Uterus (tissue), 4 donors: ENCODE measurements around the gene ARHGEF16. TPM values are rescaled to one million over a fixed set of nuclear protein-coding genes. Genes with fewer than 3 reads are reported as not detected.

Experiments used
- DNase-seq, 2 donors: peaks; one replicate each; pipeline ENCODE4 v3.0.0-alpha.2; 2019 to 2020
- H3K27ac ChIP-seq, 2 donors: fragments of 200-600 bp; sonication (generic); 1 replicate in 1 of 2; 2 replicates in 1 of 2; pipeline ENCODE4 v1.5.1; 2016 to 2018
- H3K27me3 ChIP-seq, 2 donors: fragments of 200-600 bp; sonication (generic); one replicate each; pipeline ENCODE4 v1.5.1; 2018 to 2019; ENCODE audit warnings: control low read depth in 1 of 2
- H3K36me3 ChIP-seq, 2 donors: fragments of 200-600 bp; sonication (generic); one replicate each; pipeline ENCODE4 v1.5.1; 2019; ENCODE audit warnings: control low read depth in 1 of 2
- H3K4me1 ChIP-seq, 2 donors: fragments of 200-600 bp; sonication (generic); one replicate each; pipeline ENCODE4 v1.5.1; 2018 to 2019; ENCODE audit warnings: control low read depth in 1 of 2
- H3K4me3 ChIP-seq, 2 donors: fragments of 200-600 bp; sonication (generic); 1 replicate in 1 of 2; 2 replicates in 1 of 2; pipeline ENCODE4 v1.5.1; 2018 to 2019; ENCODE audit warnings: mild to moderate bottlenecking in 1 of 2
- H3K9me3 ChIP-seq, 2 donors: fragments of 200-600 bp; sonication (generic); one replicate each; pipeline ENCODE4 v1.5.1; 2019; ENCODE audit warnings: control low read depth in 1 of 2
- CTCF ChIP-seq, 4 experiments: fragments of 200-600 bp in 2 of 4; fragments of 450-650 bp in 2 of 4; sonication (generic) in 2 of 4; IDR thresholded peaks; one replicate each; pipeline ENCODE4 v1.5.1; 2016 to 2019; ENCODE audit warnings: antibody characterized with exemption in 4 of 4, mild to moderate bottlenecking in 2 of 4, moderate library complexity in 1 of 4
- POLR2A ChIP-seq, 2 donors: fragments of 450-650 bp; IDR thresholded peaks; one replicate each; pipeline ENCODE4 v1.6.1; 2016; ENCODE audit warnings: antibody characterized with exemption in 2 of 2, mild to moderate bottlenecking in 1 of 2, moderate library complexity in 1 of 2
- intact Hi-C: fragments of 100-400 bp; cut with DNase I; formaldehyde crosslinking; loops from one replicate; pipeline ENCODE4 v1.15.1; 2023; ENCODE audit warnings: low total_unique reads
- total RNA-seq, 4 donors: library from RNA; depleted of rRNA in 3 of 4; stranded (reverse); fragments of >200 nt in 3 of 4; gene quantifications; one replicate each; pipeline versions ENCODE4 v1.1.0 to v1.2.4, GENCODE V29; 2014 to 2023
- donor health status: DM: yes; HTN: yes; CAD: no.

The ARHGEF16 gene
- total RNA-seq, 4 donors from 2014 or later, result 0.29 to 2.3 (median 1.2) TPM; not detected in 1

GRCh38 chr1:3524556-3525203, 70.2 kb downstream of the ARHGEF16 start:
- intact Hi-C loops, result no loop called here
- no peak overlapping the region for H3K4me3 ChIP-seq
- no peaks in the 10 kb centered on the region for H3K4me1 ChIP-seq
- H3K9me3 ChIP-seq, result no peaks in the 10 kb centered on the region
- H3K36me3 ChIP-seq, result no peaks in the 10 kb centered on the region
- DNase-seq, result no peak
- TF ChIP-seq POLR2A (IDR thresholded peaks at IDR 0.05), result no peak
- TF ChIP-seq CTCF (IDR thresholded peaks at IDR 0.05), result no peak
- no peaks in the 10 kb centered on the region for H3K27me3 ChIP-seq
- no peak overlapping the region for H3K27ac ChIP-seq

- no peaks in the 10 kb centered on the region for H3K36me3 ChIP-seq
- intact Hi-C loops, result no loop called here
- H3K9me3 ChIP-seq, result no peaks in the 10 kb centered on the region
- no peak for TF ChIP-seq POLR2A (IDR thresholded peaks at IDR 0.05)
- no peak for TF ChIP-seq CTCF (IDR thresholded peaks at IDR 0.05)
- DNase-seq, result no peak
- H3K27ac ChIP-seq, result no peak overlapping the region
- no peaks in the 10 kb centered on the region for H3K27me3 ChIP-seq
- no peak overlapping the region for H3K4me3 ChIP-seq
- H3K4me1 ChIP-seq, result no peaks in the 10 kb centered on the region
Measured at GRCh38 chr1:3525551-3526482, 71.4 kb downstream of the ARHGEF16 start.

- Histone ChIP-seq H3K27ac (no peak overlapping the region), H3K4me1 (no peaks in the 10 kb centered on the region), H3K9me3 (no peaks in the 10 kb centered on the region), H3K4me3 (no peak overlapping the region), H3K27me3 (no peaks in the 10 kb centered on the region), H3K36me3 (no peaks in the 10 kb centered on the region)
- DNase-seq, result no peak
- intact Hi-C loops, result no loop called here
- no peak for TF ChIP-seq POLR2A (IDR thresholded peaks at IDR 0.05)
- TF ChIP-seq CTCF (IDR thresholded peaks at IDR 0.05), result no peak
Measured at GRCh38 chr1:3527774-3528173, 73.3 kb downstream of the ARHGEF16 start.

GRCh38 chr1:3529099-3529729, 74.7 kb downstream of the ARHGEF16 start:
- H3K4me3 ChIP-seq, result no peak overlapping the region
- H3K36me3 ChIP-seq, result no peaks in the 10 kb centered on the region
- TF ChIP-seq POLR2A (IDR thresholded peaks at IDR 0.05) (no peak), CTCF (IDR thresholded peaks at IDR 0.05) (no peak)
- H3K27me3 ChIP-seq, result no peaks in the 10 kb centered on the region
- no peaks in the 10 kb centered on the region for H3K4me1 ChIP-seq
- H3K27ac ChIP-seq, result no peak overlapping the region
- intact Hi-C loops, result no loop called here
- H3K9me3 ChIP-seq, result no peaks in the 10 kb centered on the region
- no peak for DNase-seq
